Astrocyte (in vitro differentiated cells and primary cell): Measurements from ENCODE around the gene CDKAL1. TPM values are rescaled to one million over a fixed set of nuclear protein-coding genes. Genes with fewer than 3 reads are reported as not detected.
A peak's percentile ranks its signal among the peaks of the same experiment; 100 is the strongest.

Source experiments
- DNase-seq: peaks from one replicate; pipeline ENCODE4 v3.0.0-alpha.2; 2010; ENCODE audit warnings: low read depth
- FAIRE-seq: peaks from 2 replicates; lab custom pipeline; 2011; peaks lifted over from hg19 to GRCh38; lab: Jason Lieb, UNC
- H2AFZ ChIP-seq: 2 replicates; pipeline ENCODE4 v1.6.0; 2012; ENCODE audit warnings: low read depth, low read length, inconsistent platforms
- H3K27ac ChIP-seq: 2 replicates; pipeline ENCODE4 v1.5.1; 2011; ENCODE audit warnings: low read depth, low read length, inconsistent platforms
- H3K27me3 ChIP-seq: 2 replicates; pipeline ENCODE4 v1.6.0; 2011; ENCODE audit warnings: low read length, inconsistent platforms; ENCODE audit not compliant: insufficient read depth
- H3K36me3 ChIP-seq: 2 replicates; pipeline ENCODE4 v1.5.1; 2011; ENCODE audit warnings: low read length, inconsistent platforms; ENCODE audit not compliant: insufficient read depth
- H3K4me1 ChIP-seq: 2 replicates; pipeline ENCODE4 v1.5.1; 2011; ENCODE audit warnings: low read length, inconsistent platforms; ENCODE audit not compliant: insufficient read depth
- H3K4me2 ChIP-seq: 2 replicates; pipeline ENCODE4 v1.6.0; 2012; ENCODE audit warnings: low read length, inconsistent platforms
- H3K4me3 ChIP-seq: 2 replicates; pipeline ENCODE4 v1.5.1; 2011; ENCODE audit warnings: low read depth, mild to moderate bottlenecking, low read length, inconsistent platforms; ENCODE audit not compliant: insufficient read depth
- H3K79me2 ChIP-seq: 2 replicates; pipeline ENCODE4 v1.6.0; 2012; ENCODE audit warnings: mild to moderate bottlenecking, low read length, inconsistent platforms; ENCODE audit not compliant: insufficient read depth
- H3K9ac ChIP-seq: 2 replicates; pipeline ENCODE4 v1.6.0; 2012; ENCODE audit warnings: mild to moderate bottlenecking, low read length, inconsistent platforms
- H3K9me3 ChIP-seq: 2 replicates; pipeline ENCODE4 v1.5.1; 2012; ENCODE audit warnings: low read depth, mild to moderate bottlenecking, low read length, inconsistent platforms; ENCODE audit not compliant: insufficient read depth
- H4K20me1 ChIP-seq: 2 replicates; pipeline ENCODE4 v1.6.0; 2012; ENCODE audit warnings: low read length, inconsistent platforms; ENCODE audit not compliant: insufficient read depth
- H3K27ac Mint-ChIP-seq: one replicate; pipeline ENCODE4 v1.8.0; 2021; ENCODE audit warnings: mild to moderate bottlenecking, mixed read lengths; ENCODE audit not compliant: unreplicated experiment
- H3K27me3 Mint-ChIP-seq: one replicate; pipeline ENCODE4 v1.8.0; 2021; ENCODE audit warnings: low read depth, mixed read lengths; ENCODE audit not compliant: unreplicated experiment
- H3K36me3 Mint-ChIP-seq: one replicate; pipeline ENCODE4 v1.8.0; 2021; ENCODE audit warnings: low read depth, mixed read lengths; ENCODE audit not compliant: unreplicated experiment
- H3K4me1 Mint-ChIP-seq: one replicate; pipeline ENCODE4 v1.8.0; 2021; ENCODE audit warnings: low read depth, mixed read lengths; ENCODE audit not compliant: unreplicated experiment
- H3K4me3 Mint-ChIP-seq: one replicate; pipeline ENCODE4 v1.8.0; 2021; ENCODE audit warnings: mild to moderate bottlenecking, moderate library complexity, mixed read lengths; ENCODE audit not compliant: unreplicated experiment
- H3K9me3 Mint-ChIP-seq: one replicate; pipeline ENCODE4 v1.8.0; 2021; ENCODE audit warnings: mild to moderate bottlenecking, mixed read lengths; ENCODE audit not compliant: unreplicated experiment
- EZH2 ChIP-seq: IDR thresholded peaks from 2 replicates; pipeline ENCODE4 v1.6.1; 2012; ENCODE audit warnings: mild to moderate bottlenecking, low read length, inconsistent platforms; ENCODE audit not compliant: insufficient read depth
- total RNA-seq: library from RNA; stranded (reverse); gene quantifications from 2 replicates; pipeline ENCODE4 v1.2.1, GENCODE V29; 2021
- TF ChIP-seq, protein P1 (sequence below): IDR thresholded peaks from 2 replicates; pipeline ENCODE4 v1.5.1; 2011; ENCODE audit warnings: low read depth, mild to moderate bottlenecking, inconsistent platforms, low read length, moderate library complexity; ENCODE audit not compliant: insufficient read depth

The CDKAL1 gene
- total RNA-seq, 1 donor from 2014 or later, result 13.7 TPM

DNA sequence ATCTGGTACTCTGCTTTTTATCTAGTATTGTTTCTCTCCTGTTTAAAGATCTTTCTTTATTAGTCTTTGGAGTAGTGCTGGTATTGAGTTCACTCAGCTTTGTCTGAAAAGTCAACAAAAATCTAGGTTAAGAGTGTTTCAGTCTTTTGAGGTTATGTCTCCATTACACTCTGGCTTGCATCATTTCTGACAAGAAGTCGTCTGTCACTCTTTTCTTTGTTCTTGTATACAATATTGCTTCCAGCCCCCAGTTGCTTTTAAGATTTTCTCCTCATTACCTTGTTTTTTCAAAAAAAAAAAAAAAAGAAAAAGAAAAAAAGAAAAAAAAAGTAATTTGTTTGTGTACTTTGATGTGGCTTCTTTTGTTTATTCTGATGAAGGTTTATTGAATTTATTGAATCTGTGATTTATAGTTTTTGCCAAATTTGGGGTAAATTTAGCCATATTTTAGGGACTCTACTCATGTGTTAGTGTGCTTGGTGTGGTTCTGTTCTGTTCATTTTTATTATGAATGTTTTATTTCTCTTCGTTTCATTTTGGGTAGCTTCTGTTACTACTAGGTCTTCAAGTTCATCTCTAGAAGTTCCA, 408.9 kb downstream of the CDKAL1 start:
- no peaks in the 10 kb centered on the region for H4K20me1 ChIP-seq
- H3K4me3 Mint-ChIP-seq, result no peak overlapping the region
- no peaks in the 10 kb centered on the region for H3K36me3 ChIP-seq
- no peaks in the 10 kb centered on the region for H3K9me3 ChIP-seq
- FAIRE-seq (no peak), DNase-seq (no peak)
- no peaks in the 10 kb centered on the region for H3K4me1 Mint-ChIP-seq
- H3K9ac ChIP-seq, result no peak overlapping the region
- no peak overlapping the region for H3K4me2 ChIP-seq
- H2AFZ ChIP-seq, result no peak overlapping the region
- H3K36me3 Mint-ChIP-seq, result no peaks in the 10 kb centered on the region
- H3K27ac ChIP-seq, result no peak overlapping the region
- peaks cover 4% of the 10 kb centered on the region for H3K9me3 Mint-ChIP-seq
- H3K79me2 ChIP-seq, result no peaks in the 10 kb centered on the region
- H3K4me1 ChIP-seq, result no peaks in the 10 kb centered on the region
- H3K4me3 ChIP-seq, result no peak overlapping the region
- H3K27me3 ChIP-seq, result no peaks in the 10 kb centered on the region
- no peaks in the 10 kb centered on the region for H3K27me3 Mint-ChIP-seq
- TF ChIP-seq, protein P1, sequence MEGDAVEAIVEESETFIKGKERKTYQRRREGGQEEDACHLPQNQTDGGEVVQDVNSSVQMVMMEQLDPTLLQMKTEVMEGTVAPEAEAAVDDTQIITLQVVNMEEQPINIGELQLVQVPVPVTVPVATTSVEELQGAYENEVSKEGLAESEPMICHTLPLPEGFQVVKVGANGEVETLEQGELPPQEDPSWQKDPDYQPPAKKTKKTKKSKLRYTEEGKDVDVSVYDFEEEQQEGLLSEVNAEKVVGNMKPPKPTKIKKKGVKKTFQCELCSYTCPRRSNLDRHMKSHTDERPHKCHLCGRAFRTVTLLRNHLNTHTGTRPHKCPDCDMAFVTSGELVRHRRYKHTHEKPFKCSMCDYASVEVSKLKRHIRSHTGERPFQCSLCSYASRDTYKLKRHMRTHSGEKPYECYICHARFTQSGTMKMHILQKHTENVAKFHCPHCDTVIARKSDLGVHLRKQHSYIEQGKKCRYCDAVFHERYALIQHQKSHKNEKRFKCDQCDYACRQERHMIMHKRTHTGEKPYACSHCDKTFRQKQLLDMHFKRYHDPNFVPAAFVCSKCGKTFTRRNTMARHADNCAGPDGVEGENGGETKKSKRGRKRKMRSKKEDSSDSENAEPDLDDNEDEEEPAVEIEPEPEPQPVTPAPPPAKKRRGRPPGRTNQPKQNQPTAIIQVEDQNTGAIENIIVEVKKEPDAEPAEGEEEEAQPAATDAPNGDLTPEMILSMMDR, result no peak
- TF ChIP-seq EZH2, result no peak
- H3K27ac Mint-ChIP-seq, result no peak overlapping the region

DNA sequence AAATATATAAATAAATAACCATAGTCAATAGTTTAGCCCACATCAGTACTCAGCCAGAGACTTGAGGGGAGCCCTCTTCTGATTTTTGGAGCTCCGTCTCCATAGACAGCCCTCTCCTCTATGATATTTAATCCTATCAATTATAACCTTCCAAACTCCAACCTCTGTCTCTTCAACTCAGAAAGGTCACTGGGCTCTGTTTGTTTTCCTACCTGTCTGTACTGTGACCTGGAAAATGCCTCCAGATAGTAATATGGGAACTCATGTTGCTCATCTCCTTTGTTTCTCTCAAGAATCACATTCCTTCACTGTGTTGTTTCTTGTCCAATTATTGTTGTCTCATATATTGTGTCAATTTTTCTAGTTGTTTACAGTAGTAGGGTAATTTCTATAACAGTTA, 409.7 kb downstream of the CDKAL1 start:
- TF ChIP-seq, protein P1, result no peak
- TF ChIP-seq EZH2, result no peak
- H3K27ac Mint-ChIP-seq, result no peak overlapping the region
- H3K4me1 ChIP-seq, result no peaks in the 10 kb centered on the region
- H2AFZ ChIP-seq, result no peak overlapping the region
- H3K36me3 Mint-ChIP-seq, result no peaks in the 10 kb centered on the region
- H3K9me3 Mint-ChIP-seq, result peaks cover 4% of the 10 kb centered on the region
- no peak overlapping the region for H3K27ac ChIP-seq
- H3K27me3 Mint-ChIP-seq, result no peaks in the 10 kb centered on the region
- no peaks in the 10 kb centered on the region for H3K9me3 ChIP-seq
- DNase-seq, result no peak
- no peaks in the 10 kb centered on the region for H3K36me3 ChIP-seq
- H3K27me3 ChIP-seq, result no peaks in the 10 kb centered on the region
- FAIRE-seq, result no peak
- H3K4me3 ChIP-seq, result no peak overlapping the region
- no peak overlapping the region for H3K4me3 Mint-ChIP-seq
- no peak overlapping the region for H3K9ac ChIP-seq
- no peak overlapping the region for H3K4me2 ChIP-seq
- H4K20me1 ChIP-seq, result no peaks in the 10 kb centered on the region
- H3K4me1 Mint-ChIP-seq, result no peaks in the 10 kb centered on the region
- H3K79me2 ChIP-seq, result no peaks in the 10 kb centered on the region

DNA sequence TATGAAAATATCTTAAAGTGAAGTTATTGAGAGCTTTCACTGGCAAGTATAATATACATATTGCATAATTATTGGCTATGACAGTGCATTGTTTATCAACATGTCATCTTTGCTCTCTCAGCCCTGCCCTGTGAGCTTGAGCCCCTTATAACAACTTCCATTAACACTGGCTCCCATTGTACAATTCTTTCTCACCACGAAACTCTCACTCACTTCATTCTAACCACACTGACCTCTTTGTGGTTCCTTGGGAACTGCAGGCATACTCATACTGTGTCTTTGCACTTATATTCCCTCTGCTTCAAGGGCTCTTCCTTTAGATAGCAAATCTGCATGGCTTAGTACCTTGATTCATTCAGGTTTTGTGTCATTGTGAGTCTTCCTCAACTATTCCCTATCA, 411.8 kb downstream of the CDKAL1 start:
- TF ChIP-seq EZH2, result no peak
- TF ChIP-seq, protein P1, result no peak
- FAIRE-seq, result no peak

More for the DNA sequence above, 411.8 kb downstream of the CDKAL1 start:
- H4K20me1 ChIP-seq, result no peaks in the 10 kb centered on the region
- H2AFZ ChIP-seq, result no peak overlapping the region
- Mint-ChIP-seq H3K27ac (no peak overlapping the region), H3K36me3 (no peaks in the 10 kb centered on the region), H3K4me1 (no peaks in the 10 kb centered on the region), H3K9me3 (peaks cover 4% of the 10 kb centered on the region), H3K4me3 (no peak overlapping the region), H3K27me3 (no peaks in the 10 kb centered on the region)
- H3K27me3 ChIP-seq, result no peaks in the 10 kb centered on the region
- no peaks in the 10 kb centered on the region for H3K9me3 ChIP-seq
- no peaks in the 10 kb centered on the region for H3K4me1 ChIP-seq
- no peak overlapping the region for H3K4me2 ChIP-seq
- peak; percentile 69 for DNase-seq
- H3K36me3 ChIP-seq, result no peaks in the 10 kb centered on the region
- no peak overlapping the region for H3K9ac ChIP-seq
- no peak overlapping the region for H3K4me3 ChIP-seq
- no peak overlapping the region for H3K27ac ChIP-seq
- H3K79me2 ChIP-seq, result no peaks in the 10 kb centered on the region
